GM23338 (cell line): ENCODE measurements around the gene KRTAP19-4.

ENCODE experiments used
- CTCF ChIP-seq, 2 experiments: fragments of 200-600 bp in 1 of 2; sonication (generic) in 1 of 2; conservative IDR thresholded peaks; 2 replicates each; pipeline versions ENCODE4 v1.5.1 to v1.6.1; 2016 to 2017; ENCODE audit warnings: antibody characterized with exemption in 2 of 2, low read depth in 2 of 2, mild to moderate bottlenecking in 2 of 2, moderate library complexity in 1 of 2
- EZH2 ChIP-seq: fragments of 200-600 bp; sonication (generic); IDR thresholded peaks from one replicate; pipeline ENCODE4 v1.8.0; 2017; ENCODE audit warnings: antibody characterized with exemption, mild to moderate bottlenecking, low read depth; ENCODE audit not compliant: unreplicated experiment

- TF ChIP-seq CTCF (conservative IDR thresholded peaks at IDR 0.05; ENCODE audit: low read depth in 2 of 2) (no peak), EZH2 (no peak)
Observed at GRCh38 chr21:30447056-30447455, 49.9 kb downstream of the KRTAP19-4 start.
